ENCODE results near the gene ABCB11.

- TF ChIP-seq CTCF (IDR thresholded peaks at IDR 0.05; ENCODE audit: insufficient read depth, low read length) (no peak), REST (IDR thresholded peaks at IDR 0.05; ENCODE audit: insufficient replicate concordance, low read depth) (no peak), POLR2AphosphoS5 (IDR thresholded peaks at IDR 0.05; ENCODE audit: low read depth) (no peak), SPI1 (IDR thresholded peaks at IDR 0.05; ENCODE audit: borderline replicate concordance, low read depth) (no peak)
Measured at GRCh38 chr2:169046440-169047151, 15.5 kb upstream of the ABCB11 start.
